Measurements from ENCODE around the gene TXNRD2. TPM values are rescaled to one million over a fixed set of nuclear protein-coding genes. Genes with fewer than 3 reads are reported as not detected.
A peak's percentile ranks its signal among the peaks of the same experiment; 100 is the strongest.

Gene TXNRD2
- total RNA-seq, 1 experiment from 2014 or later, result 19.7 TPM

DNA sequence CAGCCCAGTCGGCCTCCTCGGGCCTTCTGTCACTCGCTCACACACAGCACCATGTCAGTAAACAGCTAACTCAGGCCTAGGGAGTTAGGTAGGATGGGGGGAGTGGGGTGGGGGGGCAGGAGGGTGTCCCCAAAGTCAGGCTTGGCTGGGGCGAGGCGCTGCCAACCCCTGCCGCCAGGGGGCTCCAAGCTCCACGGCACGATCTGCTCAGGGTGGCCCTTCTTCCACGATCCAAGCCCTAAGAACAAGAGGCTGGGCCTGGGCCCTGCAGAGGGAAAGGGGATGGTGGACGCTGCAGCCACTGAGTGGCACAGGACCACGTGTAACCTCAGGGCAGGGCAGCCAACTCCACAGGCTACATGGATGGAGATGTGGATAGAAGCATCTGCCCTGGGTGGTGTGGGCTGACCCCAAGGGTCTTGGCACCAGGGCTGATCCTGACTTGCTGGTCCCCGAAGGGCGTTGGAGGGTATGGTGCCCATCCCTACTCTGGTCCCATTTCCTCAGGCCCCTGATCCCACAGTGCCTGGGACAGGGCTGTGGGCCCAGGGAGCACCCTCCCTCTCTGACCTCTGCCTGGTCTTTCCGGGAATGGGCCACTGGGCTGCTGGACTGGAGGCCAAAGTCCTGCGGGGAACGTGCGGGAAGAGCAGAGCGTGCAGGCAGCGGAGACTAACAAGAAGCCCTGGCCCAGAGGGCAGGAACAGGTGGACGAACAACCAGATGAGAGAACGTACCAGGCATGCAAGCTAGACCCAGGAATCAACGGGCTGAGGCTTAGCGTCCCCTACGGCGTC is 29.1 kb upstream of the TXNRD2 start:
- no TSS peak for BruUV-seq (replicated peaks)
- TF ChIP-seq SIN3A (IDR thresholded peaks at IDR 0.05; ENCODE audit: low read depth) (no peak), RAD21 (IDR thresholded peaks at IDR 0.05; ENCODE audit: low read depth) (peak; percentile 89), FOSL1 (IDR thresholded peaks at IDR 0.05; ENCODE audit: low read depth) (no peak), POLR2AphosphoS5 (IDR thresholded peaks at IDR 0.05; ENCODE audit: low read depth, low read length) (0 out of 2 replicates have a peak, but pooled peaks have one; percentile 0), CEBPB (IDR thresholded peaks at IDR 0.05; ENCODE audit: low read depth) (no peak)
- TF ChIP-seq, protein P1, sequence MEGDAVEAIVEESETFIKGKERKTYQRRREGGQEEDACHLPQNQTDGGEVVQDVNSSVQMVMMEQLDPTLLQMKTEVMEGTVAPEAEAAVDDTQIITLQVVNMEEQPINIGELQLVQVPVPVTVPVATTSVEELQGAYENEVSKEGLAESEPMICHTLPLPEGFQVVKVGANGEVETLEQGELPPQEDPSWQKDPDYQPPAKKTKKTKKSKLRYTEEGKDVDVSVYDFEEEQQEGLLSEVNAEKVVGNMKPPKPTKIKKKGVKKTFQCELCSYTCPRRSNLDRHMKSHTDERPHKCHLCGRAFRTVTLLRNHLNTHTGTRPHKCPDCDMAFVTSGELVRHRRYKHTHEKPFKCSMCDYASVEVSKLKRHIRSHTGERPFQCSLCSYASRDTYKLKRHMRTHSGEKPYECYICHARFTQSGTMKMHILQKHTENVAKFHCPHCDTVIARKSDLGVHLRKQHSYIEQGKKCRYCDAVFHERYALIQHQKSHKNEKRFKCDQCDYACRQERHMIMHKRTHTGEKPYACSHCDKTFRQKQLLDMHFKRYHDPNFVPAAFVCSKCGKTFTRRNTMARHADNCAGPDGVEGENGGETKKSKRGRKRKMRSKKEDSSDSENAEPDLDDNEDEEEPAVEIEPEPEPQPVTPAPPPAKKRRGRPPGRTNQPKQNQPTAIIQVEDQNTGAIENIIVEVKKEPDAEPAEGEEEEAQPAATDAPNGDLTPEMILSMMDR (IDR thresholded peaks at IDR 0.05 in 2 of 3, conservative IDR thresholded peaks at IDR 0.05 in 1 of 3; ENCODE audit: borderline replicate concordance in 1 of 3, insufficient read depth in 1 of 3, low read depth in 2 of 3, low read length in 2 of 3), result peak; percentile 56 to 96 (median 94); a peak in 5 of 6 replicates
- H3K9ac ChIP-seq (ENCODE audit: low read length), result no peak overlapping the region
- no peak overlapping the region for H3K4me3 ChIP-seq (replicated peaks in 1 of 2; ENCODE audit: low read depth in 1 of 2, low read length in 2 of 2)
- H3K9me2 ChIP-seq (ENCODE audit: insufficient read depth), result no peaks in the 10 kb centered on the region
- H2AFZ ChIP-seq (ENCODE audit: low read depth, low read length, poor library complexity, severe bottlenecking), result no peak overlapping the region
- peaks cover 12 to 19% of the 10 kb centered on the region in 2 experiments; a peak in 3 of 4 replicates for H3K36me3 ChIP-seq (ENCODE audit: control insufficient read depth in 1 of 2, insufficient read depth in 2 of 2, low read length in 2 of 2)
- ATAC-seq (peak; percentile 68), DNase-seq (ENCODE audit: low read depth, low spot score) (no peak)
- CTCF ChIA-PET, result interaction anchor here (1.1 to 1.2 kb wide), 3 partner anchors 14 to 158 kb away, joined by 3 to 7 read pairs (median 3); no protein-coding TSS in a partner anchor
- H3K79me2 ChIP-seq (ENCODE audit: insufficient read depth, low read length), result no peaks in the 10 kb centered on the region
- POLR2A ChIA-PET, result interaction anchor here (0.8 kb wide), 1 partner anchor 8 kb away, joined by 3 read pairs; no protein-coding TSS in a partner anchor
- H3K27me3 ChIP-seq (ENCODE audit: insufficient read depth, low read length), result no peaks in the 10 kb centered on the region
- no peak overlapping the region; the same call in 1 of the 2 replicates for H3K27ac ChIP-seq (ENCODE audit: low read depth, low read length)
- intact Hi-C loops (cut with micrococcal nuclease), result loop anchor here (1.0 to 5.0 kb wide), 2 partner anchors 42 to 58 kb away; no protein-coding TSS in a partner anchor
- H4K20me1 ChIP-seq (ENCODE audit: insufficient read depth), result no peaks in the 10 kb centered on the region
- H3K4me2 ChIP-seq (ENCODE audit: low read length), result no peak overlapping the region
- RAD21 ChIA-PET (ENCODE audit: low non-redundant PET in 1 of 2, low total read pairs in 2 of 2, uncharacterized antibody in 2 of 2, unreplicated experiment in 2 of 2), result no interaction called here
- H3K4me1 ChIP-seq (ENCODE audit: control insufficient read depth in 1 of 2, insufficient read depth in 2 of 2, low read length in 2 of 2), result peaks cover 10 to 25% of the 10 kb centered on the region in 2 experiments
- H3K9me3 ChIP-seq (ENCODE audit: control insufficient read depth in 1 of 2, insufficient read depth in 1 of 2, low read depth in 1 of 2, low read length in 2 of 2), result no peaks in the 10 kb centered on the region

Data from HCT116 (cell line).